Measurements from ENCODE around the gene UBIAD1.

- no peak for TF ChIP-seq CTCF (IDR thresholded peaks at IDR 0.05)
- no peak for TF ChIP-seq POLR2A (IDR thresholded peaks at IDR 0.05)
Measured at GRCh38 chr1:11331945-11332546, 59.0 kb downstream of the UBIAD1 start.
